DND-41 (cell line): ENCODE measurements around the gene GAS2.

Source experiments
- EZH2 ChIP-seq: IDR thresholded peaks from 3 replicates; pipeline ENCODE4 v1.6.1; 2012; ENCODE audit warnings: borderline replicate concordance, low read depth, mild to moderate bottlenecking, moderate library complexity, low read length, inconsistent platforms; ENCODE audit not compliant: severe bottlenecking
- TF ChIP-seq, protein P1 (sequence below): IDR thresholded peaks from 2 replicates; pipeline ENCODE4 v1.5.1; 2012; ENCODE audit warnings: borderline replicate concordance, low read length, moderate library complexity, mild to moderate bottlenecking; ENCODE audit not compliant: poor library complexity, severe bottlenecking; ENCODE audit errors: extremely low read depth

DNA sequence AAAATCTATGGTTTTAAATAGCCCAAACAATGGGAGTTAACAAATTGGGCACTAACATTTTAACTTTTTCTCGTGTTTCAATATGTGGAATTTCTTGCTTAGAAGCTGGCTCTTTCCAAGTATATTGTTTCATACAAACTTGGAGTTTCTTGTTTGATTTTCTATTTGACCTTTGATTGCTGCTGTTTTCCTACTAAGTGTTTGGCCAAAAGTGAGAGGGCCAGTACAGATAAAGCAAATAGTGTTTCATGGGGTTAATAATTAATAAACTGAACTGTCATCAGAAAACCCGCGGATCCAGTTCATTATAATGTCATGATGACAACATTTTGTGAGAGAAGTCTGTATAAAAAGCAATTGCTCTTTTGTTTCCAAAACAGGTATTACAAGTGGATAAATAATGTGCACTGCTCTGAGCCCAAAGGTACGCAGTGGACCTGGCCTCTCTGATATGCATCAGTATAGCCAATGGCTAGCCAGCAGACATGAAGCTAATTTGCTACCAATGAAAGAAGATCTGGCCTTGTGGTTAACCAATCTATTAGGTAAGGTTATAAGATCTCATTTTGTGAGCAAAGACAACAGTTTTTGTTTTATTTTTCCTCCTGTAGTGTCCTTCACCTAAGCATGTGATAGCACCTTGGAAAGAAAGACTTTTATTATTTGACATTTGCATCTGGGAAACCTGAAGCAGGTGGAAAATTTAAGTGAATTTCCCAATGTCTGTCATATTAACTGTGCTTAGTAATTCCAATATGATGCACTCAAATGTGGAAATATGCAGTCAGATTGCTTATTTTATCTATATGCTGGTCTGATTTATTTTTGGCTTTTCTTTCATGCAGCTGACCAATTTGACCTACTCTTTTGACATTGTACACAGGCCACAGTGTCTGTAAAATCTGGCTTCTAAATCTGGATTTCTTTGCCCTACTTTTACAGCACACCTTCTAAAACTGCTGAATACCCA is 8.3 kb downstream of the GAS2 start:
- TF ChIP-seq, protein P1, sequence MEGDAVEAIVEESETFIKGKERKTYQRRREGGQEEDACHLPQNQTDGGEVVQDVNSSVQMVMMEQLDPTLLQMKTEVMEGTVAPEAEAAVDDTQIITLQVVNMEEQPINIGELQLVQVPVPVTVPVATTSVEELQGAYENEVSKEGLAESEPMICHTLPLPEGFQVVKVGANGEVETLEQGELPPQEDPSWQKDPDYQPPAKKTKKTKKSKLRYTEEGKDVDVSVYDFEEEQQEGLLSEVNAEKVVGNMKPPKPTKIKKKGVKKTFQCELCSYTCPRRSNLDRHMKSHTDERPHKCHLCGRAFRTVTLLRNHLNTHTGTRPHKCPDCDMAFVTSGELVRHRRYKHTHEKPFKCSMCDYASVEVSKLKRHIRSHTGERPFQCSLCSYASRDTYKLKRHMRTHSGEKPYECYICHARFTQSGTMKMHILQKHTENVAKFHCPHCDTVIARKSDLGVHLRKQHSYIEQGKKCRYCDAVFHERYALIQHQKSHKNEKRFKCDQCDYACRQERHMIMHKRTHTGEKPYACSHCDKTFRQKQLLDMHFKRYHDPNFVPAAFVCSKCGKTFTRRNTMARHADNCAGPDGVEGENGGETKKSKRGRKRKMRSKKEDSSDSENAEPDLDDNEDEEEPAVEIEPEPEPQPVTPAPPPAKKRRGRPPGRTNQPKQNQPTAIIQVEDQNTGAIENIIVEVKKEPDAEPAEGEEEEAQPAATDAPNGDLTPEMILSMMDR = no peak
- TF ChIP-seq EZH2 = no peak
